ENCODE data around the gene MXD4. TPM values are rescaled to one million over a fixed set of nuclear protein-coding genes. Genes with fewer than 3 reads are reported as not detected.

Gene MXD4
- total and polyA plus RNA-seq, 9 of the 15 experiments (the other 6 are each of a cell fraction or from before 2014, with no cell fraction given), result 0.06 to 13.5 (median 5.9) TPM

DNA sequence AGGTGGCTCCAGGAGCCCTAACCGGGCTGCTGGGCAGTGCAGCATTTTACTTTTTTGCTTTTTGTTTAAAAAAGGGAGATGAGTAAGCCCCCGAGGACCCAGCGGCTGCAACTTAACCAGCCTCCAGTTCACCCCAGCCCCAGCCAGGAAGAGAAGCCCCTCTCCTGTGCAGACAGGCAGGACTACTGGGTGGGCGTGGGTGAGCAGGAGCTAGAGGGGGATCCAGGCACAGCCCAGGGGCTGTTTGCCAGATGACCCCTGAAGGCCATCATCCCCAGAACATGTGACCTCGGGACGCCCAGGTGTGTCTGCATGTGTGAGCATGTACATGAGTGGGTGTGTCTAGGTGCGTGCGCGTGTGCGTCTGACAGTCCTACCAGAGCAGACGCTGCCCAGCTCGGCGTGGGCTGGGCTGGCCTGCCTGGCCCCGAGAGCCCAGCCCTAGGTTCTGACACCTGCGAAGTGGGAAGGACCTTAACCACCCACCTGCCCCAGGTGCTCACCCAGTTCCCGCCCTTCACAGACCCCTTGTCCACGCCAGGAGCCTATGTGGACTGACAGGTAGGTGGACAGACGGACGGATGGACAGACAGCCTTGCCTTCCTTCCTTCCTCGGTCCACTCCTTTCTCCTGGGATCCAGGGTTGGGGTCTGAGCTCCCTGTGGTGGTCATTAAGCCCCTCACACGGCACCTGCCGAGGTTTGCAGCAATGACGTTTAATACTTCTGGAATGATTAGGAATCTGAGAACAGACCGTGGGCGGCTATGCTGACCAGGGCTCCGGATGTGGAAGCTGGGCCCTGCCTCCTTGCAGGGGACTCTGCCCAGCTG lies 12.2 kb downstream of the MXD4 start:
- Histone ChIP-seq H3K79me2 (ENCODE audit: control insufficient read depth, insufficient read depth, low read length) (no peaks in the 10 kb centered on the region), H3K9me1 (ENCODE audit: control insufficient read depth, insufficient read depth, low read length) (no peaks in the 10 kb centered on the region), H3K9me3 (replicated peaks; ENCODE audit: control insufficient read depth, insufficient read depth, low read depth, low read length) (no peaks in the 10 kb centered on the region), H3K27me3 (ENCODE audit: control insufficient read depth in 2 of 2, insufficient read depth in 2 of 2, low read length in 2 of 2) (no peaks in the 10 kb centered on the region), H3K9ac (ENCODE audit: insufficient read depth in 1 of 2, low read depth in 2 of 2, low read length in 2 of 2) (no peak overlapping the region), H3K4me1 (replicated peaks in 1 of 2; ENCODE audit: control insufficient read depth in 2 of 2, insufficient read depth in 2 of 2, low read length in 2 of 2) (peaks cover 0 to 81% of the 10 kb centered on the region in 2 experiments; a peak in 3 of 5 replicates), H4K20me1 (replicated peaks; ENCODE audit: control insufficient read depth, insufficient read depth, low read length) (no peaks in the 10 kb centered on the region; the same call in 1 of the 2 replicates), H3K4me3 (no peak overlapping the region), H3K4me2 (ENCODE audit: insufficient read depth, low read length) (no peak overlapping the region), H3K36me3 (ENCODE audit: control insufficient read depth, insufficient read depth, low read length) (no peaks in the 10 kb centered on the region), H2AFZ (ENCODE audit: low read depth, low read length) (no peak overlapping the region), H3K27ac (ENCODE audit: extremely low read depth, low read depth, low read length) (no peak overlapping the region)
- FAIRE-seq (no peak), DNase-seq (ENCODE audit: extremely low read depth in 1 of 4, low spot score in 3 of 4) (no peak), ATAC-seq (no peak)
- 72% methylated on average over 20 of the region's 26 CpGs for WGBS (ENCODE audit: insufficient coverage, low coverage, missing lambda C conversion rate)
- intact Hi-C loops (cut with micrococcal nuclease), result loop anchor here (10.0 kb wide), 1 partner anchor 165 kb away; the partner anchor contains the start of genes CFAP99 and ZFYVE28
- CTCF ChIA-PET (ENCODE audit: low intra/inter-chr PET ratio), result no interaction called here
- POLR2A ChIA-PET, result interaction anchor here (1.4 to 2.4 kb wide), 3 partner anchors 10 to 15 kb away, joined by 3 to 9 read pairs (median 7); partner anchors contain the start of gene MXD4
- BruUV-seq (replicated peaks), result no TSS peak
- TF ChIP-seq SMARCE1 (IDR thresholded peaks at IDR 0.05) (no peak), KLF10 (CRISPR knock-in tag; IDR thresholded peaks at IDR 0.05) (no peak), MXI1 (IDR thresholded peaks at IDR 0.05; ENCODE audit: low read depth, low read length) (no peak), ZBTB2 (IDR thresholded peaks at IDR 0.05) (no peak), ZNF77 (CRISPR knock-in tag; IDR thresholded peaks at IDR 0.05) (no peak), ZNF134 (CRISPR knock-in tag; conservative IDR thresholded peaks at IDR 0.05) (no peak), ZNF766 (CRISPR knock-in tag; conservative IDR thresholded peaks at IDR 0.05) (no peak), NFE2 (IDR thresholded peaks at IDR 0.05; ENCODE audit: low read depth) (no peak), MBD1 (CRISPR knock-in tag; IDR thresholded peaks at IDR 0.05) (no peak), ZNF551 (CRISPR knock-in tag; IDR thresholded peaks at IDR 0.05) (no peak), HNRNPL (IDR thresholded peaks at IDR 0.05; ENCODE audit: low read depth, low read length) (no peak), CREM (IDR thresholded peaks at IDR 0.05; ENCODE audit: low read depth) (no peak), THRB (CRISPR knock-in tag; conservative IDR thresholded peaks at IDR 0.05) (no peak), ZNF57 (CRISPR knock-in tag; IDR thresholded peaks at IDR 0.05) (no peak), NELFE (IDR thresholded peaks at IDR 0.05; ENCODE audit: insufficient read depth, insufficient read length) (no peak)
- TF ChIP-seq, protein P1, sequence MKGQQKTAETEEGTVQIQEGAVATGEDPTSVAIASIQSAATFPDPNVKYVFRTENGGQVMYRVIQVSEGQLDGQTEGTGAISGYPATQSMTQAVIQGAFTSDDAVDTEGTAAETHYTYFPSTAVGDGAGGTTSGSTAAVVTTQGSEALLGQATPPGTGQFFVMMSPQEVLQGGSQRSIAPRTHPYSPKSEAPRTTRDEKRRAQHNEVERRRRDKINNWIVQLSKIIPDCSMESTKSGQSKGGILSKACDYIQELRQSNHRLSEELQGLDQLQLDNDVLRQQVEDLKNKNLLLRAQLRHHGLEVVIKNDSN (CRISPR knock-in tag; IDR thresholded peaks at IDR 0.05), result no peak
- in situ Hi-C loops (cut with MboI), result no loop called here

Data from K562 (cell line).